ENCODE results near the gene KDM3A. TPM values are rescaled to one million over a fixed set of nuclear protein-coding genes. Genes with fewer than 3 reads are reported as not detected.
A peak's percentile ranks its signal among the peaks of the same experiment; 100 is the strongest.

The KDM3A gene
- total and polyA plus RNA-seq, 2 of the 8 experiments (the other 6 are each of a cell fraction or from before 2014, with no cell fraction given): 15.8 to 29.2 TPM

DNA sequence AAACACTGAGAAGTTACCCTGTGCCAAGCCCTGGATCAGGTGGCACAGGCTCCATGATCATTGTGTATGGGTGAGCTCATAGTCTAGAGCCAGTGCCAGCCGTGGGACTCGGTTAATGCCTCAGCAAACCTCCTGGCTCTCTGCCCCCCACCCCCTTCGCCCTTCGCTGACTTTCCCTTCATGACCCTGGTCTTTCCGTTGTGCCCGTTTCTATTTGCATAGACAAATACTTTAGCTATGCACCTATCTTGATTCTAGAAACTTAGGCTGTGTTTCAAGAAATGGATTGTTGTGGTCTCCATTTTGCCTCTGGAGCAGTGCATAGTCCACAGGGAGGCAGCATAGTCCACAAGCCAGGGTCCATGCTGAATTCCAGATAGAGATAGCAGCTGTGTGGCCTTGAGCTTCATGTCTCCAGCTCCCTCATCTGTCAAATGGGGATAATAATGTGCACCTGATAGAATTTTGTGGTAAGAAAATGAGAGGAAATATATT, 44.8 kb upstream of the KDM3A start:
- H4K91ac ChIP-seq (replicated peaks; ENCODE audit: insufficient read length, low read length): no peak overlapping the region
- no peak overlapping the region for H3K18ac ChIP-seq (ENCODE audit: extremely low read depth, low read length)
- no peak overlapping the region for H3K4ac ChIP-seq (replicated peaks; ENCODE audit: insufficient read length, low read depth, low read length)
- H3K4me1 ChIP-seq (replicated peaks in 1 of 4; ENCODE audit: control insufficient read depth in 3 of 4, insufficient read depth in 4 of 4, low read length in 3 of 4): no peaks in the 10 kb centered on the region
- H2BK5ac ChIP-seq (ENCODE audit: low read depth, low read length): no peak overlapping the region
- H4K5ac ChIP-seq (ENCODE audit: insufficient read length, low read depth, low read length): no peak overlapping the region
- no peaks in the 10 kb centered on the region for H3K9me3 ChIP-seq (ENCODE audit: insufficient read depth in 2 of 2, low read depth in 1 of 2, low read length in 1 of 2)
- no peak overlapping the region for H3K4me2 ChIP-seq (ENCODE audit: insufficient read depth in 1 of 2, low read depth in 2 of 2, low read length in 2 of 2)
- H3K23ac ChIP-seq (ENCODE audit: insufficient read length): no peak overlapping the region
- no peak overlapping the region for H3K9ac ChIP-seq (replicated peaks in 1 of 4; ENCODE audit: extremely low read depth in 1 of 4, low read depth in 3 of 4, low read length in 3 of 4)
- no peaks in the 10 kb centered on the region for H4K20me1 ChIP-seq (replicated peaks in 1 of 2; ENCODE audit: control insufficient read depth in 1 of 2, insufficient read depth in 2 of 2, low read length in 2 of 2)
- 0 out of 2 replicates have a peak overlapping the region, but pooled peaks have one; percentile 46 for H2BK15ac ChIP-seq (ENCODE audit: low read length)
- H3K36me3 ChIP-seq (ENCODE audit: control insufficient read depth in 2 of 4, insufficient read depth in 4 of 4, low read length in 3 of 4): no peaks in the 10 kb centered on the region
- no peak overlapping the region for H2BK12ac ChIP-seq (ENCODE audit: low read depth, low read length)
- H3K79me1 ChIP-seq (ENCODE audit: low read depth, low read length): no peaks in the 10 kb centered on the region
- no peaks in the 10 kb centered on the region for H3K23me2 ChIP-seq (ENCODE audit: low read depth, low read length)
- no peak overlapping the region for H3K14ac ChIP-seq (ENCODE audit: insufficient read length)
- H2BK120ac ChIP-seq (replicated peaks; ENCODE audit: low read depth, low read length): no peak overlapping the region
- H3K27me3 ChIP-seq (replicated peaks in 1 of 4; ENCODE audit: control insufficient read depth in 3 of 4, extremely low read depth in 1 of 4, insufficient read depth in 3 of 4, low read length in 3 of 4): no peaks in the 10 kb centered on the region; a peak in 1 of 7 replicates
- CTCF ChIA-PET (ENCODE audit: partially characterized antibody): interaction anchor here (0.6 to 2.6 kb wide), 13 partner anchors 10 to 183 kb away, joined by 3 to 14 read pairs (median 5); no protein-coding TSS in a partner anchor
- H4K8ac ChIP-seq (ENCODE audit: extremely low read depth, insufficient read depth, low read length): no peak overlapping the region
- H2AFZ ChIP-seq (ENCODE audit: low read length): peak overlapping the region; percentile 83; the same call in 1 of the 2 replicates
- no peak overlapping the region for H2BK20ac ChIP-seq (ENCODE audit: low read length)
- H3K4me3 ChIP-seq (ENCODE audit: extremely low read depth in 1 of 4, insufficient read depth in 2 of 4, low read depth in 3 of 4, low read length in 4 of 4): no peak overlapping the region
- POLR2A ChIA-PET (ENCODE audit: partially characterized antibody): interaction anchor here (2.3 kb wide), 1 partner anchor 44 kb away, joined by 8 read pairs; the partner anchor contains the start of gene KDM3A
- H3K27ac ChIP-seq (ENCODE audit: low read depth, low read length): no peak overlapping the region
- WGBS, 2 experiments (ENCODE audit: extremely low coverage in 1 of 2, insufficient coverage in 1 of 2, insufficient read length in 1 of 2, insufficient replicate concordance in 2 of 2, low coverage in 1 of 2, low lambda C conversion rate in 2 of 2, missing lambda C conversion rate in 1 of 2): 94% methylated on average over 6 of the region's 6 CpGs; no CpG with 5 or more reads in 1 of the 2 experiments
- H3K79me2 ChIP-seq (ENCODE audit: control insufficient read depth in 1 of 2, insufficient read depth in 2 of 2, low read length in 2 of 2): no peaks in the 10 kb centered on the region
- H2AK5ac ChIP-seq (ENCODE audit: low read depth, low read length): no peak overlapping the region
- FAIRE-seq: no peak
- H3K56ac ChIP-seq (replicated peaks; ENCODE audit: insufficient read length, low read depth, low read length): no peak overlapping the region
- DNase-seq (ENCODE audit: low read depth in 1 of 2, low spot score in 2 of 2): no peak
- TF ChIP-seq EP300 (IDR thresholded peaks at IDR 0.05; ENCODE audit: borderline replicate concordance in 1 of 2, low read depth in 2 of 2, low read length in 2 of 2) (no peak), CHD1 (IDR thresholded peaks at IDR 0.05; ENCODE audit: low read depth, low read length) (no peak), RAD21 (IDR thresholded peaks at IDR 0.05 in 1 of 2, conservative IDR thresholded peaks at IDR 0.05 in 1 of 2; ENCODE audit: low read depth in 2 of 2, low read length in 2 of 2) (peak; percentile 67 to 77)
